Endothelial cell of umbilical vein (primary cell): Measurements from ENCODE around the gene NFATC2.

Experiments
- EZH2 ChIP-seq: IDR thresholded peaks from 2 replicates; pipeline ENCODE4 v1.6.1; 2012; ENCODE audit warnings: borderline replicate concordance, low read depth, mild to moderate bottlenecking, moderate library complexity, low read length, inconsistent platforms; ENCODE audit not compliant: severe bottlenecking
- MAX ChIP-seq: IDR thresholded peaks from 2 replicates; pipeline ENCODE4 v1.6.1; 2011; ENCODE audit not compliant: insufficient read depth, insufficient read length
- POLR2A ChIP-seq: IDR thresholded peaks from 2 replicates; pipeline ENCODE4 v1.6.1; 2012; ENCODE audit warnings: low read depth, mild to moderate bottlenecking, control low read depth, low read length
- POLR2AphosphoS5 ChIP-seq: IDR thresholded peaks from 2 replicates; pipeline ENCODE4 v1.6.1; 2012; ENCODE audit warnings: low read depth, mild to moderate bottlenecking, control low read depth, low read length, moderate library complexity; ENCODE audit not compliant: insufficient read depth
- TF ChIP-seq, protein P1 (sequence below), 2 donors: IDR thresholded peaks; 1 replicate in 1 of 2; 2 replicates in 1 of 2; pipeline ENCODE4 v1.5.1; 2011; ENCODE audit warnings: low read length in 2 of 2, mild to moderate bottlenecking in 2 of 2, moderate library complexity in 2 of 2, control low read depth in 1 of 2, inconsistent platforms in 1 of 2, low read depth in 1 of 2; ENCODE audit not compliant: insufficient read depth in 1 of 2; ENCODE audit errors: extremely low read depth in 1 of 2

DNA sequence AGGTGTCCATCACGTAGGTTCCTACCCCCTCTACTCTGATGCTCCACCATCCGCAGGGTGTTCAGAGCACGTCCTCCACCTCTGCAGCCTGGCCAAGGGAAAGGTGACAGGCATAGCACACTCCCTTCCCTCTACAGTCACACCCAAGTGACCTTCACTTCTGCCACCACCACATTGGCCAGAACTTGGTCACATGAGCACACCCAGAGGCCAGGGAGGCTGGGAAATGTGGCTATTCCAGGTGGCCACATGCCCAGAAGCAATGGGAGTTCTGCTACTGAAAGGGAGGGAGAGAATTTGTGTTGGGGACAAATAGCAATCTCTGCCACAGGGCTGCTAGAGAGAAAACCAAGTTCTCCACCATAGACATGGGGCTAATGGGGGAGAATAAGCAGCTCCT, 180.3 kb downstream of the NFATC2 start:
- no peak for TF ChIP-seq POLR2A
- TF ChIP-seq, protein P1, sequence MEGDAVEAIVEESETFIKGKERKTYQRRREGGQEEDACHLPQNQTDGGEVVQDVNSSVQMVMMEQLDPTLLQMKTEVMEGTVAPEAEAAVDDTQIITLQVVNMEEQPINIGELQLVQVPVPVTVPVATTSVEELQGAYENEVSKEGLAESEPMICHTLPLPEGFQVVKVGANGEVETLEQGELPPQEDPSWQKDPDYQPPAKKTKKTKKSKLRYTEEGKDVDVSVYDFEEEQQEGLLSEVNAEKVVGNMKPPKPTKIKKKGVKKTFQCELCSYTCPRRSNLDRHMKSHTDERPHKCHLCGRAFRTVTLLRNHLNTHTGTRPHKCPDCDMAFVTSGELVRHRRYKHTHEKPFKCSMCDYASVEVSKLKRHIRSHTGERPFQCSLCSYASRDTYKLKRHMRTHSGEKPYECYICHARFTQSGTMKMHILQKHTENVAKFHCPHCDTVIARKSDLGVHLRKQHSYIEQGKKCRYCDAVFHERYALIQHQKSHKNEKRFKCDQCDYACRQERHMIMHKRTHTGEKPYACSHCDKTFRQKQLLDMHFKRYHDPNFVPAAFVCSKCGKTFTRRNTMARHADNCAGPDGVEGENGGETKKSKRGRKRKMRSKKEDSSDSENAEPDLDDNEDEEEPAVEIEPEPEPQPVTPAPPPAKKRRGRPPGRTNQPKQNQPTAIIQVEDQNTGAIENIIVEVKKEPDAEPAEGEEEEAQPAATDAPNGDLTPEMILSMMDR (IDR thresholded peaks at IDR 0.05; ENCODE audit: extremely low read depth in 1 of 2, insufficient read depth in 1 of 2, low read depth in 1 of 2, low read length in 2 of 2), result no peak
- no peak for TF ChIP-seq POLR2AphosphoS5
- TF ChIP-seq MAX, result no peak
- TF ChIP-seq EZH2, result no peak
